PC-9 (cell line): ENCODE results near the gene WRNIP1. TPM values are rescaled to one million over a fixed set of nuclear protein-coding genes. Genes with fewer than 3 reads are reported as not detected.

Experiments
- BruUV-seq: library from RNA; stranded (reverse); fragments of 400-500 nt; replicated peaks from 2 replicates; lab custom pipeline; 2021; lab: Mats Ljungman, UMichigan
- CTCF ChIA-PET: fragments of 300-600 bp; sonication (Branson Sonifier 250); formaldehyde crosslinking; loops from one replicate; lab custom pipeline; 2022; ENCODE audit warnings: antibody characterized with exemption; lab: Charles Lee
- POLR2A ChIA-PET: fragments of 300-600 bp; sonication (Branson Sonifier 250); formaldehyde crosslinking; loops from one replicate; lab custom pipeline; 2022; ENCODE audit warnings: antibody characterized with exemption; ENCODE audit not compliant: unreplicated experiment; lab: Charles Lee
- DNase-seq, 2 experiments: peaks; one replicate each; pipeline versions ENCODE4 v3.0.0 to v3.0.0-alpha.2; 2015 to 2022; ENCODE audit warnings: mixed read lengths in 1 of 2
- H2AFZ ChIP-seq: fragments of 200-600 bp; sonication (generic); 2 replicates; pipeline ENCODE4 v1.8.1; 2017; ENCODE audit warnings: antibody characterized with exemption
- H3F3A ChIP-seq: fragments of 200-600 bp; sonication (generic); 2 replicates; pipeline ENCODE4 v1.8.1; 2017; ENCODE audit warnings: antibody characterized with exemption, mild to moderate bottlenecking, low read depth; ENCODE audit not compliant: insufficient read depth
- H3K27ac ChIP-seq: fragments of 200-600 bp; sonication (generic); 2 replicates; pipeline ENCODE4 v1.6.1; 2016; ENCODE audit warnings: mixed run types
- H3K27me3 ChIP-seq: fragments of 200-600 bp; sonication (generic); 2 replicates; pipeline ENCODE4 v1.6.1; 2016; ENCODE audit warnings: low read depth, mixed run types; ENCODE audit not compliant: insufficient read depth
- H3K36me3 ChIP-seq: fragments of 200-600 bp; sonication (generic); 2 replicates; pipeline ENCODE4 v1.6.1; 2016; ENCODE audit warnings: low read depth, mixed run types
- H3K4me1 ChIP-seq: fragments of 200-600 bp; sonication (generic); replicated peaks from 2 replicates; pipeline ENCODE4 v1.6.1; 2016; ENCODE audit warnings: mixed run types; ENCODE audit not compliant: insufficient read depth
- H3K4me2 ChIP-seq: fragments of 200-600 bp; sonication (generic); 2 replicates; pipeline ENCODE4 v1.6.1; 2017; ENCODE audit warnings: mixed run types
- H3K4me3 ChIP-seq: fragments of 200-600 bp; sonication (generic); 2 replicates; pipeline ENCODE4 v1.6.1; 2016; ENCODE audit warnings: mixed run types
- H3K79me2 ChIP-seq: fragments of 200-600 bp; sonication (generic); 2 replicates; pipeline ENCODE4 v1.6.1; 2017; ENCODE audit warnings: low read depth, mixed run types
- H3K9me2 ChIP-seq: fragments of 200-600 bp; sonication (generic); 2 replicates; pipeline ENCODE4 v1.8.1; 2017; ENCODE audit warnings: mild to moderate bottlenecking; ENCODE audit not compliant: insufficient read depth
- H3K9me3 ChIP-seq: fragments of 200-600 bp; sonication (generic); 2 replicates; pipeline ENCODE4 v1.8.1; 2016; ENCODE audit warnings: low read depth; ENCODE audit not compliant: insufficient read depth
- H4K20me1 ChIP-seq: fragments of 200-600 bp; sonication (generic); 2 replicates; pipeline ENCODE4 v1.8.1; 2017; ENCODE audit not compliant: insufficient read depth
- CTCF ChIP-seq: fragments of 200-600 bp; sonication (generic); conservative IDR thresholded peaks from 2 replicates; pipeline ENCODE4 v1.6.1; 2017; ENCODE audit warnings: mixed run types, antibody characterized with exemption, mild to moderate bottlenecking, moderate library complexity
- EZH2 ChIP-seq: fragments of 200-600 bp; sonication (generic); IDR thresholded peaks from 2 replicates; pipeline ENCODE4 v1.8.0; 2017; ENCODE audit warnings: antibody characterized with exemption, low read depth
- intact Hi-C: fragments of 100-400 bp; cut with micrococcal nuclease; formaldehyde crosslinking; loops from one replicate; pipeline ENCODE4 v1.10.0; 2022; ENCODE audit not compliant: unreplicated experiment
- total RNA-seq: library from RNA; stranded (reverse); gene quantifications from 2 replicates; pipeline ENCODE4 v1.2.3, GENCODE V29; 2021

WRNIP1 gene
- total RNA-seq, 1 experiment from 2014 or later: 61.4 TPM

- TSS peak; percentile 29 for BruUV-seq
- peaks cover 13% of the 10 kb centered on the region for H3K4me1 ChIP-seq
- no peak overlapping the region for H3K27ac ChIP-seq
- no peak for DNase-seq
- intact Hi-C loops: loop anchor here (5.0 to 10.0 kb wide), 4 partner anchors 297 to 1173 kb away; partner anchors contain the start of genes GMDS and RIPK1
- H3K9me2 ChIP-seq: no peaks in the 10 kb centered on the region
- TF ChIP-seq EZH2: no peak
- no peak for TF ChIP-seq CTCF
- H3K27me3 ChIP-seq: no peaks in the 10 kb centered on the region
- H3K4me2 ChIP-seq: peak overlapping the region; percentile 93
- H3F3A ChIP-seq: peaks cover 6% of the 10 kb centered on the region
- peaks cover 20% of the 10 kb centered on the region; the same call in 1 of the 2 replicates for H4K20me1 ChIP-seq
- no peak overlapping the region for H2AFZ ChIP-seq
- H3K36me3 ChIP-seq: 0 out of 2 replicates have a peak, but pooled peaks cover 4% of the 10 kb centered on the region
- H3K4me3 ChIP-seq: peak overlapping the region; percentile 83
- CTCF ChIA-PET: interaction anchor here (0.9 kb wide), 1 partner anchor 184 kb away, joined by 3 read pairs; no protein-coding TSS in a partner anchor
- POLR2A ChIA-PET: interaction anchor here (0.5 kb wide), 1 partner anchor 23 kb away, joined by 11 read pairs; no protein-coding TSS in a partner anchor
- H3K79me2 ChIP-seq: peaks cover 69% of the 10 kb centered on the region
- no peaks in the 10 kb centered on the region for H3K9me3 ChIP-seq
These were observed 2.7 kb downstream of the WRNIP1 start for GRCh38 chr6:2767657-2768524.

GRCh38 chr6:2768696-2769095, 3.5 kb downstream of the WRNIP1 start:
- Histone ChIP-seq H4K20me1 (peaks cover 20% of the 10 kb centered on the region; the same call in 1 of the 2 replicates), H3K9me3 (no peaks in the 10 kb centered on the region), H3K4me3 (peak overlapping the region; percentile 83; the same call in 1 of the 2 replicates), H3K27ac (no peak overlapping the region), H3K79me2 (peaks cover 77% of the 10 kb centered on the region), H3F3A (peaks cover 6% of the 10 kb centered on the region), H2AFZ (no peak overlapping the region), H3K36me3 (0 out of 2 replicates have a peak, but pooled peaks cover 4% of the 10 kb centered on the region), H3K9me2 (no peaks in the 10 kb centered on the region), H3K4me2 (peak overlapping the region; percentile 93), H3K27me3 (no peaks in the 10 kb centered on the region), H3K4me1 (peaks cover 13% of the 10 kb centered on the region)
- intact Hi-C loops: loop anchor here (5.0 to 10.0 kb wide), 4 partner anchors 296 to 1174 kb away; partner anchors contain the start of genes GMDS and RIPK1
- POLR2A ChIA-PET: interaction anchor here (0.5 to 0.7 kb wide), 2 partner anchors 23 to 41 kb away, joined by 8 to 11 read pairs; no protein-coding TSS in a partner anchor
- TF ChIP-seq EZH2 (no peak), CTCF (no peak)
- BruUV-seq: no TSS peak
- CTCF ChIA-PET: interaction anchor here (0.9 kb wide), 1 partner anchor 183 kb away, joined by 3 read pairs; no protein-coding TSS in a partner anchor
- DNase-seq: no peak

- Histone ChIP-seq H4K20me1 (peaks cover 20% of the 10 kb centered on the region; the same call in 1 of the 2 replicates), H3K4me2 (no peak overlapping the region), H3K36me3 (0 out of 2 replicates have a peak, but pooled peaks cover 4% of the 10 kb centered on the region), H3K9me2 (no peaks in the 10 kb centered on the region), H3F3A (no peaks in the 10 kb centered on the region), H3K79me2 (peaks cover 90% of the 10 kb centered on the region), H3K4me3 (no peak overlapping the region), H3K27ac (no peak overlapping the region), H3K4me1 (peaks cover 13% of the 10 kb centered on the region), H2AFZ (no peak overlapping the region), H3K9me3 (no peaks in the 10 kb centered on the region), H3K27me3 (no peaks in the 10 kb centered on the region)
- POLR2A ChIA-PET: no interaction called here
- no peak for DNase-seq
- no TSS peak for BruUV-seq
- intact Hi-C loops: no loop called here
- CTCF ChIA-PET: no interaction called here
- no peak for TF ChIP-seq EZH2
- TF ChIP-seq CTCF: no peak
These were observed 5.0 kb downstream of the WRNIP1 start for GRCh38 chr6:2770171-2770570.
